Measurements from ENCODE around the gene FAM3D. TPM values are rescaled to one million over a fixed set of nuclear protein-coding genes. Genes with fewer than 3 reads are reported as not detected.

Gene FAM3D
- polyA plus RNA-seq, 3 donors = 0.28 to 1.9 (median 0.71) TPM

- no peak for TF ChIP-seq CTCF (IDR thresholded peaks at IDR 0.05)
- no peaks in the 10 kb centered on the region for H3K9me3 ChIP-seq (replicated peaks in 1 of 2; ENCODE audit: control insufficient read depth in 1 of 2, insufficient read depth in 1 of 2, low read length in 2 of 2)
- intact Hi-C loops (cut with micrococcal nuclease) = loop anchor here in 1 of 2 donors (10.0 kb wide), 1 partner anchor 306 kb away; no protein-coding TSS in a partner anchor
- H3K36me3 ChIP-seq (replicated peaks in 1 of 2; ENCODE audit: control insufficient read depth in 1 of 2, insufficient read depth in 2 of 2, low read length in 2 of 2) = no peaks in the 10 kb centered on the region
- no peak overlapping the region for H3K9ac ChIP-seq (ENCODE audit: insufficient read depth, low read length, poor library complexity, severe bottlenecking)
- no peak for DNase-seq
- Mint-ChIP-seq H3K27ac (no peak overlapping the region), H3K9me3 (no peaks in the 10 kb centered on the region), H3K4me3 (no peak overlapping the region), H3K4me1 (no peaks in the 10 kb centered on the region), H3K27me3 (ENCODE audit: low read depth in 3 of 3) (peaks cover 2% of the 10 kb centered on the region in 3 donors), H3K36me3 (no peaks in the 10 kb centered on the region)
- H3K27me3 ChIP-seq (ENCODE audit: control insufficient read depth in 2 of 2, insufficient read depth in 2 of 2, low read length in 2 of 2) = no peaks in the 10 kb centered on the region
- no peaks in the 10 kb centered on the region for H3K4me1 ChIP-seq (ENCODE audit: control insufficient read depth in 1 of 2, insufficient read depth in 2 of 2, low read length in 2 of 2)
- WGBS (ENCODE audit: insufficient coverage) = 100% methylated on average over 2 of the region's 8 CpGs
- H3K27ac ChIP-seq (ENCODE audit: low read depth in 1 of 2, low read length in 2 of 2) = no peak overlapping the region
- no peak overlapping the region for H2AFZ ChIP-seq (ENCODE audit: insufficient read depth, low read depth, low read length, poor library complexity, severe bottlenecking)
- H3K79me2 ChIP-seq (ENCODE audit: insufficient read depth, low read length) = no peaks in the 10 kb centered on the region
- H4K20me1 ChIP-seq (ENCODE audit: insufficient read depth, low read length) = no peaks in the 10 kb centered on the region
- H3K4me2 ChIP-seq (replicated peaks; ENCODE audit: extremely low read depth, low read length, poor library complexity, severe bottlenecking) = no peak overlapping the region
- no peak overlapping the region for H3K4me3 ChIP-seq (replicated peaks in 1 of 3; ENCODE audit: low read depth in 2 of 3, low read length in 3 of 3)
Observed at GRCh38 chr3:58620421-58620820, 46.2 kb downstream of the FAM3D start.

GRCh38 chr3:58617338-58617761 is 49.2 kb downstream of the FAM3D start:
- Histone ChIP-seq H2AFZ (ENCODE audit: insufficient read depth, low read depth, low read length, poor library complexity, severe bottlenecking) (no peak overlapping the region), H3K36me3 (replicated peaks in 1 of 2; ENCODE audit: control insufficient read depth in 1 of 2, insufficient read depth in 2 of 2, low read length in 2 of 2) (no peaks in the 10 kb centered on the region), H3K79me2 (ENCODE audit: insufficient read depth, low read length) (no peaks in the 10 kb centered on the region), H3K4me2 (replicated peaks; ENCODE audit: extremely low read depth, low read length, poor library complexity, severe bottlenecking) (no peak overlapping the region), H4K20me1 (ENCODE audit: insufficient read depth, low read length) (no peaks in the 10 kb centered on the region), H3K9me3 (replicated peaks in 1 of 2; ENCODE audit: control insufficient read depth in 1 of 2, insufficient read depth in 1 of 2, low read length in 2 of 2) (no peaks in the 10 kb centered on the region), H3K4me3 (replicated peaks in 1 of 3; ENCODE audit: low read depth in 2 of 3, low read length in 3 of 3) (no peak overlapping the region), H3K27me3 (ENCODE audit: control insufficient read depth in 2 of 2, insufficient read depth in 2 of 2, low read length in 2 of 2) (no peaks in the 10 kb centered on the region), H3K27ac (ENCODE audit: low read depth in 1 of 2, low read length in 2 of 2) (no peak overlapping the region), H3K9ac (ENCODE audit: insufficient read depth, low read length, poor library complexity, severe bottlenecking) (no peak overlapping the region), H3K4me1 (ENCODE audit: control insufficient read depth in 1 of 2, insufficient read depth in 2 of 2, low read length in 2 of 2) (no peaks in the 10 kb centered on the region)
- Mint-ChIP-seq H3K36me3 (no peaks in the 10 kb centered on the region), H3K27ac (no peak overlapping the region), H3K4me3 (no peak overlapping the region), H3K9me3 (no peaks in the 10 kb centered on the region), H3K4me1 (no peaks in the 10 kb centered on the region), H3K27me3 (ENCODE audit: low read depth in 3 of 3) (peaks cover 0 to 4% (median 4%) of the 10 kb centered on the region in 3 donors)
- intact Hi-C loops (cut with micrococcal nuclease) = no loop called here
- 94% methylated on average over 2 of the region's 8 CpGs for whole genome bisulfite sequencing (ENCODE audit: insufficient coverage)
- no peak for DNase-seq
- no peak for TF ChIP-seq CTCF (IDR thresholded peaks at IDR 0.05)
